GM23338 (cell line): Measurements from ENCODE around the gene LRRC38. TPM values are rescaled to one million over a fixed set of nuclear protein-coding genes. Genes with fewer than 3 reads are reported as not detected.

ENCODE experiments used
- ATAC-seq: fragments of 200-7000 bp; cut with Tn5 transposase; 3 replicates; pipeline ENCODE4 v1.9.1; 2020
- DNase-seq: peaks from one replicate; pipeline ENCODE4 v3.0.0-alpha.2; 2015; ENCODE audit warnings: low spot score
- H2AFZ ChIP-seq: fragments of 200-600 bp; sonication (generic); 2 replicates; pipeline ENCODE4 v1.8.0; 2016; ENCODE audit warnings: antibody characterized with exemption, mild to moderate bottlenecking, moderate library complexity
- H3F3A ChIP-seq: fragments of 200-600 bp; sonication (generic); replicated peaks from 2 replicates; pipeline ENCODE4 v1.8.0; 2017; ENCODE audit warnings: antibody characterized with exemption, mixed run types, low read depth
- H3K27ac ChIP-seq: fragments of 200-600 bp; sonication (generic); 2 replicates; pipeline ENCODE4 v1.6.1; 2016; ENCODE audit warnings: low read depth
- H3K27me3 ChIP-seq: fragments of 200-600 bp; sonication (generic); 2 replicates; pipeline ENCODE4 v1.8.0; 2016; ENCODE audit warnings: mild to moderate bottlenecking, mixed run types, moderate library complexity; ENCODE audit not compliant: insufficient read depth
- H3K36me3 ChIP-seq: fragments of 200-600 bp; sonication (generic); 2 replicates; pipeline ENCODE4 v1.8.0; 2016; ENCODE audit warnings: mild to moderate bottlenecking; ENCODE audit not compliant: insufficient read depth
- H3K4me1 ChIP-seq: fragments of 200-600 bp; sonication (generic); 2 replicates; pipeline ENCODE4 v1.8.0; 2016; ENCODE audit warnings: mild to moderate bottlenecking, moderate library complexity; ENCODE audit not compliant: insufficient read depth
- H3K4me2 ChIP-seq: fragments of 200-600 bp; sonication (generic); 2 replicates; pipeline ENCODE4 v1.7.1; 2017; ENCODE audit warnings: mixed run types
- H3K4me3 ChIP-seq: fragments of 200-600 bp; sonication (generic); 2 replicates; pipeline ENCODE4 v1.6.1; 2016; ENCODE audit warnings: mixed run types
- H3K79me2 ChIP-seq: fragments of 200-600 bp; sonication (generic); replicated peaks from 2 replicates; pipeline ENCODE4 v1.8.0; 2017; ENCODE audit warnings: mild to moderate bottlenecking; ENCODE audit not compliant: insufficient read depth
- H3K9me2 ChIP-seq: fragments of 200-600 bp; sonication (generic); 2 replicates; pipeline ENCODE4 v1.8.0; 2017; ENCODE audit not compliant: insufficient read depth
- H4K20me1 ChIP-seq: fragments of 200-600 bp; sonication (generic); replicated peaks from 2 replicates; pipeline ENCODE4 v1.8.0; 2017; ENCODE audit warnings: mild to moderate bottlenecking; ENCODE audit not compliant: insufficient read depth
- H3K27ac Mint-ChIP-seq: 2 replicates; pipeline ENCODE4 v1.8.0; 2020; ENCODE audit warnings: inconsistent platforms, mild to moderate bottlenecking, moderate library complexity, mixed read lengths
- H3K27me3 Mint-ChIP-seq: 3 replicates; pipeline ENCODE4 v1.8.0; 2022; ENCODE audit warnings: low read depth, mild to moderate bottlenecking, moderate library complexity, mixed read lengths, inconsistent platforms; ENCODE audit not compliant: insufficient read depth, poor library complexity
- H3K36me3 Mint-ChIP-seq: 3 replicates; pipeline ENCODE4 v1.8.0; 2021; ENCODE audit warnings: low read depth, mild to moderate bottlenecking, inconsistent platforms, moderate library complexity, mixed read lengths
- H3K4me1 Mint-ChIP-seq: 3 replicates; pipeline ENCODE4 v1.8.0; 2020; ENCODE audit warnings: mild to moderate bottlenecking, inconsistent platforms, mixed read lengths
- H3K4me3 Mint-ChIP-seq: 3 replicates; pipeline ENCODE4 v1.8.0; 2021; ENCODE audit warnings: moderate library complexity, mild to moderate bottlenecking, inconsistent platforms, mixed read lengths
- H3K9me3 Mint-ChIP-seq: 3 replicates; pipeline ENCODE4 v1.8.0; 2020; ENCODE audit warnings: moderate library complexity, mild to moderate bottlenecking, inconsistent platforms, mixed read lengths
- CREB1 ChIP-seq: fragments of 250-450 bp; sonication (Bioruptor Pico); IDR thresholded peaks from 2 replicates; pipeline ENCODE4 v1.5.0; 2020; ENCODE audit warnings: low read depth, mild to moderate bottlenecking, moderate library complexity
- CTCF ChIP-seq, 2 experiments: fragments of 200-600 bp in 1 of 2; sonication (generic) in 1 of 2; conservative IDR thresholded peaks; 2 replicates each; pipeline versions ENCODE4 v1.5.1 to v1.6.1; 2016 to 2017; ENCODE audit warnings: antibody characterized with exemption in 2 of 2, low read depth in 2 of 2, mild to moderate bottlenecking in 2 of 2, moderate library complexity in 1 of 2
- ETS1 ChIP-seq: IDR thresholded peaks from 2 replicates; pipeline ENCODE4 v1.6.1; 2016; ENCODE audit warnings: antibody characterized with exemption
- EZH2 ChIP-seq: fragments of 200-600 bp; sonication (generic); IDR thresholded peaks from one replicate; pipeline ENCODE4 v1.8.0; 2017; ENCODE audit warnings: antibody characterized with exemption, mild to moderate bottlenecking, low read depth; ENCODE audit not compliant: unreplicated experiment
- EZH2phosphoT487 ChIP-seq: fragments of 200-600 bp; sonication (generic); IDR thresholded peaks from one replicate; pipeline ENCODE4 v1.8.1; 2018; ENCODE audit warnings: antibody characterized with exemption; ENCODE audit not compliant: unreplicated experiment
- JUNB ChIP-seq: IDR thresholded peaks from one replicate; pipeline ENCODE4 v1.6.1; 2016; ENCODE audit warnings: antibody characterized with exemption; ENCODE audit not compliant: unreplicated experiment
- NANOG ChIP-seq: IDR thresholded peaks from 2 replicates; pipeline ENCODE4 v1.6.1; 2016; ENCODE audit warnings: antibody characterized with exemption, borderline replicate concordance
- POLR2AphosphoS5 ChIP-seq: IDR thresholded peaks from 2 replicates; pipeline ENCODE4 v1.6.1; 2016; ENCODE audit warnings: antibody characterized with exemption, low read depth
- REST ChIP-seq: IDR thresholded peaks from one replicate; pipeline ENCODE4 v1.6.1; 2018; ENCODE audit warnings: antibody characterized with exemption; ENCODE audit not compliant: unreplicated experiment
- STAT1 ChIP-seq: IDR thresholded peaks from one replicate; pipeline ENCODE4 v1.6.1; 2016; ENCODE audit warnings: antibody characterized with exemption; ENCODE audit not compliant: unreplicated experiment
- ZNF114 ChIP-seq: fragments of 250-450 bp; sonication (Bioruptor Pico); IDR thresholded peaks from 2 replicates; pipeline ENCODE4 v1.5.0; 2020; ENCODE audit warnings: mild to moderate bottlenecking, moderate library complexity
- ZNF331 ChIP-seq: fragments of 250-450 bp; sonication (Bioruptor Pico); IDR thresholded peaks from 2 replicates; pipeline ENCODE4 v1.5.0; 2020; ENCODE audit warnings: low read depth, mild to moderate bottlenecking, moderate library complexity
- ZNF462 ChIP-seq: fragments of 250-450 bp; sonication (Bioruptor Pico); IDR thresholded peaks from 2 replicates; pipeline ENCODE4 v1.5.0; 2020; ENCODE audit warnings: mild to moderate bottlenecking, moderate library complexity
- polyA plus RNA-seq: library from polyadenylated mRNA; unstranded; fragments of >200 nt; fragmentation: Nextera tagmentation; extraction: Ambion mirVana; gene quantifications from 2 replicates; pipeline ENCODE4 v1.2.1, GENCODE V29; 2016
- total RNA-seq: library from RNA; depleted of rRNA; stranded (reverse); fragments of >200 nt; shearing (Covaris generic); gene quantifications from 2 replicates; pipeline ENCODE4 v1.2.3, GENCODE V29; 2014

LRRC38 gene
- total and polyA plus RNA-seq, 2 experiments from 2014 or later: 0.17 TPM; not detected in 1

DNA sequence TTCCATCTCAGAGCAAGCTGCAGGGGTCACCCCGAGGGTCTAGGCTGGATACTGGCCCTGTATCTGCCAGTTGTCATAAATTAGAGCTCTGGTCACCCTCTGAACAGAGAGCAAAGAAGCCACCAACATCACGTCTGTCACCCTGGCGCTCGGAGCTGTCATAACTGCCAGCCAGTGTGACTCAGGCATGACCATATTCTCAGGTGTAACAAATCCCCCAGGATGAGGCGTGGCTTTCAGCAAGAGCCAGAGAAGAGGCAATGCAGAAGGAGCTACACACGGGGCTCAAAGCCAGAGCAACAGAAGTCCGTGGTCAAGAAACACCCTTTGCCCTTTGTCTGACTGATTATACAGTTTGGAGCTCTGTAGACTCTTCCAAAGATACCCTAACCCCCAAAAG lies 63.6 kb downstream of the LRRC38 start:
- no peaks in the 10 kb centered on the region for H4K20me1 ChIP-seq
- H3K4me3 ChIP-seq: no peak overlapping the region
- no peaks in the 10 kb centered on the region for H3K4me1 Mint-ChIP-seq
- H3K4me1 ChIP-seq: no peaks in the 10 kb centered on the region
- no peak overlapping the region for H3K4me2 ChIP-seq
- H3K36me3 Mint-ChIP-seq: peaks cover 17% of the 10 kb centered on the region; the same call in 1 of the 3 replicates
- no peak overlapping the region for H3K4me3 Mint-ChIP-seq
- no peak for DNase-seq
- no peaks in the 10 kb centered on the region for H3K36me3 ChIP-seq
- peaks cover 86% of the 10 kb centered on the region for H3K9me3 Mint-ChIP-seq
- TF ChIP-seq ZNF462 (CRISPR knock-in tag): no peak
- no peak for TF ChIP-seq JUNB
- TF ChIP-seq ETS1: no peak
- no peak for TF ChIP-seq POLR2AphosphoS5
- TF ChIP-seq EZH2: no peak
- no peak for TF ChIP-seq CREB1
- no peak for TF ChIP-seq NANOG
- TF ChIP-seq ZNF114: no peak
- TF ChIP-seq REST: no peak
- no peak for TF ChIP-seq STAT1
- TF ChIP-seq CTCF (conservative IDR thresholded peaks at IDR 0.05; ENCODE audit: low read depth in 2 of 2): no peak
- TF ChIP-seq ZNF331 (CRISPR knock-in tag): no peak
- no peak for TF ChIP-seq EZH2phosphoT487
- no peak for ATAC-seq
- no peaks in the 10 kb centered on the region for H3K9me2 ChIP-seq
- no peaks in the 10 kb centered on the region for H3F3A ChIP-seq
- no peaks in the 10 kb centered on the region for H3K79me2 ChIP-seq
- no peak overlapping the region for H3K27ac ChIP-seq
- H3K27ac Mint-ChIP-seq: no peak overlapping the region
- H3K27me3 Mint-ChIP-seq: peaks cover 4% of the 10 kb centered on the region
- H3K27me3 ChIP-seq: no peaks in the 10 kb centered on the region
- H2AFZ ChIP-seq: no peak overlapping the region
